NCI-H2029 (cell line): Measurements from ENCODE around the gene CSTB.
"Not testable (repeated sequence)": the region's sequence is repeated elsewhere in the genome, so short reads cannot be mapped to it uniquely, and the experiment has no call there.

ENCODE experiments used
- DNase-seq: peaks from one replicate; lab custom pipeline; 2025; lab: John Stamatoyannopoulos, UW

The CSTB gene, protein sequence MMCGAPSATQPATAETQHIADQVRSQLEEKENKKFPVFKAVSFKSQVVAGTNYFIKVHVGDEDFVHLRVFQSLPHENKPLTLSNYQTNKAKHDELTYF

DNA sequence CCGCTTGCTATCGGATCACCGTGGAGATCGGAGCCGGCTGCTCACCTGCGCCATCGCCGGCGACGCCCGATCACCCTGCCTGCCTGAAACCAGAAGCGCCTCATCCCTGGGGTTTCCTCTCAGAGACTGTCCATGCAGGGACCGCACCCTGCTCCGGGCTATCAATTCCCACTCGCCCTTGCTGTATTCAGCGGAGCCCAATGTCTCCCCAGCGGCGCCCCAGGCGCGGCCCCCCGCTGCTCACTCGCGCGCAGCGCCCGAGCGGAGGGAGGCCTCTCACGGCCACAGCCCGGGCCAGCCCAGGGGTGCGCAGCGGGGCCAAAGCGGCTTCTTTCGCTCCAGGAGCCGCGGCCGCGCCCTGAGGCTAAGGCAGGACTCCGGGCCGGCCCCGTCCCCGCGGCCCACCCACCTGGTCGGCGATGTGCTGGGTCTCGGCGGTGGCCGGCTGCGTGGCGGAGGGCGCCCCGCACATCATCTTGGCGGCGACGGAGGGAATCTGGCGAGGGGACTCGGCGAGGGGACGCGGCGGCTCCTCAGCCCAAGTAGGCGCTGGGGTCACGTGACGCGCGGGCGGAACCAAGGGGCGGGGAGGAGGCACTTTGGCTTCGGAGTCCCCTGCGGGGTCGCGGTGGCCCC is at the start of gene CSTB:
TSS of gene CSTB (minus strand) at position 514 of the 636 bp plus-strand sequence. CDS start at position 475, 39 bp downstream.
- peak; percentile 69 for DNase-seq

- no peak for DNase-seq
Measured at GRCh38 chr21:43825242-43825935, 49.3 kb upstream of the CSTB start.

- no peak for DNase-seq
Measured at GRCh38 chr21:43824333-43825241, 48.5 kb upstream of the CSTB start.

DNA sequence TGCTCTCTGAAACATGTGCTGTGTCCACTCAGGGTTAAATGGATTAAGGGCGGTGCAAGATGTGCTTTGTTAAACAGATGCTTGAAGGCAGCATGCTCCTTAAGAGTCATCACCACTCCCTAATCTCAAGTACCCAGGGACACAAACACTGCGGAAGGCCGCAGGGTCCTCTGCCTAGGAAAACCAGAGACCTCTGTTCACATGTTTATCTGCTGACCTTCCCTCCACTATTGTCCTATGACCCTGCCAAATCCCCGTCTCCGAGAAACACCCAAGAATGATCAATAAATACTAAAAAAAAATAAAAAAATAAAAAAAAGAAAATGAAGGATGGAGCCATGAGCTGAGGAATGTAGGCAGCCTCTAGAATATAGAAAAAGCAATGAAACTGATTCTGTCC is 46.6 kb upstream of the CSTB start:
- not testable (repeated sequence) for DNase-seq

- not testable (repeated sequence) for DNase-seq
Measured at GRCh38 chr21:43822166-43822565, 46.1 kb upstream of the CSTB start.

GRCh38 chr21:43820466-43820865 is 44.4 kb upstream of the CSTB start:
- no peak for DNase-seq

- no peak for DNase-seq
Measured at GRCh38 chr21:43819511-43820405, 43.6 kb upstream of the CSTB start.

- no peak for DNase-seq
Measured at GRCh38 chr21:43818685-43819084, 42.6 kb upstream of the CSTB start.

DNA sequence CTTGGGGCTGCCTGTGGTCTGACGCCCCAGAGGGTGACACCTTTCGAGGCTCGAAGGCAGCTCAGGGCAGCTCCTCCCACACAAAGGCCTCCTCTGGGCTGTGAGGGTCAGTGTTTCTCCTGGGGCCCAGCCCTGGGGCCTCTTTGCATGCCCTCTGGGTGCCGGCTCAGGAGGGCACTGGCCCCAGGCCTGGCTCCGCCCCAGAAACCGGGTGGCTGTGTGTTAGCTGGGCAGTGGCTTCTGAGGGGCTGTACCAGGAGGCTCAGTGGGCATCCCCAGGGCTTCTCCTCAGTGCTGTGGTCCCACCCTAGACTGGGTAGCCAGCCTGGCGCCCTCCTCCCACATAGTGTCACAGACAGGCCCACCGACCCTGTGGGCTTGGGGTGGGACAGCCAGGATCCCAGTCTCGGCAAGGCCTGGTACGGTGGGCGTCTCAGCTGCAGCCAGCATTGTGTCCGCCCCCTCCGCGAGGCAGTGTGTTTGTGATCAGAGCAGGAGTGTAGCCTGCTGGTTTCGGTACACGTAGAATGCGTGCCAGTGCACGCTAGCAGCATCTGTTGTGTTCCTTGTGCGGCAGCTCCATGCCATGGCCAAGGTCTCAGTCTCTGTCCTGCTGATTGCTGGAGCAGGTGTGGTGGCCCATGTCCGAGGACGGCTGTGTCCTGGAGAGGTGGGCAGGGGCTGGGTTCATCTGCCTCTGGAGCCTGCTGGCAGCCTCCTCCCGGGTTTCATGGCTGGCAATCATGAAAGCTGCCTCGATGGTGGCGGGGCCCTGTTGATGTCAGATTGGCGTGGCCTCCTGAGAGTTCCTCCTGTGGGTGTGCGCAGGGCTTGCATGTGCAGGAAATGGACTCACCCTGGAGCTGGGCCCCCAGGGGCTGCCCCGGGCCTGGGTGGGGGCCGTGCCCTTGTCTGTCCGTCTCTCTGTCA is 41.3 kb upstream of the CSTB start:
- no peak for DNase-seq

DNA sequence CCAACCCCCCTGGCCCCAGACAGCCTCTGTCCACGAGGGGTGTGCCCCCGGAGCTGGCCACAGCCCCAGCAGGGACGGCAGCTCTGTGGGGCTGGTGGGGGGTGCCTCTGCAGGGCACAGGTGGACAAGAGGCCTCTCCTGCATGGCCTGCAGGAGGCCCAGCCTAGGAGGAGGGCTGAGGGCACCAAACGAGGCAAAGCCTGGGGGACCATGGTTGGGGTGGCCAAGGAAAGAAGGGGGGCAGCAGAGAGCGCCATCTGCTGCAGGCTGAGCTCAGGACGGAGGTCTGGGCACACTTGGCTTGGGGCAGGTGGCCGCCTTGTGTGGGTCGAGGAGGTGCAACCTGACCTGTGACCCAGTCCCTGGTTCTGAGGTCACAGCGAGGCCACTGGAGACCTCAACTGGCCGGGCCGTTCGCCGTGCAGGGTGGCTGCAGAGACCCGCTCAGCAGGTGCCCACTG is 40.5 kb upstream of the CSTB start:
- DNase-seq: no peak

- no peak for DNase-seq
Measured at GRCh38 chr21:43815991-43816390, 39.9 kb upstream of the CSTB start.

DNA sequence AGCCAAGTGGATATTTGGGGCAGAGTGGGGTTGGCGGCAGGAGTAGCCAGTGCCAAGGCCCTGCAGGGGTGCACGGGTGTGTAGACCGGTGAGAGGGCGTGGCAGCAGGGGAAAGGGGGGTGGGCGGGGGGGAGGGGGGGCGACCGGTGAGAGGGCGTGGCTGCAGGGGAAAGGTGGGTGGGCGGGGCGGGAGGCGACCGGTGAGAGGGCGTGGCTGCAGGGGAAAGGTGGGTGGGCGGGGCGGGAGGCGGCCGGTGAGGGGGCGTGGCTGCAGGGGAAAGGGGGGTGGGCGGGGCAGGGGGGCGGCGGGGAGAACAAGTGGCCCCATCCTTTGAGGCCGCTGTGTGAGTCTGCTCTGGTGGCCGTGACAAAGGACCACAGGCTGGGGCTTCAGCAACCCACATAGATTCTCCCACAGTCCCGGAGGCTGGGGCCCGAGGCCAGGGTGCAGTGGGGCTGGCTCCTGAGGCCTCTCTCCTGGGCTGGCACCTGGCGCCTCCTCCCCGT is 39.1 kb upstream of the CSTB start:
- peak; percentile 30 for DNase-seq

GRCh38 chr21:43814215-43815106 is 38.4 kb upstream of the CSTB start:
- no peak for DNase-seq

- no peak for DNase-seq
Measured at GRCh38 chr21:43813656-43813980, 37.5 kb upstream of the CSTB start.

DNA sequence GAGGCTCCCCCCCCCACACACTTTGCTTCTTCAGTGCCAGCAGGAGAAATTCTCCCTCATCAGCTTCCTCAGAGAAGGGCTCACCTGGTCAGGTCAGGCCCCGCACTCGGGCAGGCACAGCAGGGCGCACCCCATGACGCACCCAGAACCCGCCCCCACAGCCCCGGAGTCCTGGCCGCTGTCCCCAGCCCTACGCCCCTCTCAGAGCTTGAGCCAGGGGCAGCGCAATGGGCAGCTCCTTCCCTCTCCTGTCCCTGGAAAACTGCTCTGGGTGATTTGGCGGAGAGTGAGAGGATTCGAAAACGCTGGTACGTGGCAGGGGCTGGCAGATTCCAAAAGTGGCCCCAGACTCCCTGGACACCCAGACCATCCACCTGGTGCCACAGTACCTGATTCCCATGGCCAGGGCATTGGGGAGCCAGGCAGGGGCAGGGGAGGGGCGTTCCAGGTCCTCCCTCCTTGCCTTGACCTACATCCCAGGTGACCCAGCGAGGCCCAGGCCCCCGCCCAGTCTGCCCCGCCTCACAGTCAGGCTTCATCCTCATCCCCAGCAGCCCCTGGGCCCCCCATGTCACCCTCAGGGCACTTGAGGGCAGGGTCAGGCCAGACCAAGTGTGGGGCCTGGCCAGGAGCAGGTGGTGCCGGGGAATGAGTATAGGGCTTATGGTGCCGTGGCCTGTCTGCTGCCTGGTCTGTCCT is 37.0 kb upstream of the CSTB start:
- DNase-seq: no peak

GRCh38 chr21:43812139-43812821 is 36.2 kb upstream of the CSTB start:
- DNase-seq: peak; percentile 44

GRCh38 chr21:43811262-43812105 is 35.4 kb upstream of the CSTB start:
- DNase-seq: no peak
